GM21423 (cell line): ENCODE measurements around the gene CBX2.

ENCODE experiments used
- ATAC-seq: cut with Tn5 transposase; IDR thresholded peaks from one replicate; pipeline ENCODE4 v1.9.1; 2021; ENCODE audit warnings: mild to moderate bottlenecking, moderate library complexity; ENCODE audit not compliant: unreplicated experiment

The CBX2 gene

GRCh38 chr17:79811011-79811867 is 33.3 kb downstream of the CBX2 start:
- no peak for ATAC-seq

DNA sequence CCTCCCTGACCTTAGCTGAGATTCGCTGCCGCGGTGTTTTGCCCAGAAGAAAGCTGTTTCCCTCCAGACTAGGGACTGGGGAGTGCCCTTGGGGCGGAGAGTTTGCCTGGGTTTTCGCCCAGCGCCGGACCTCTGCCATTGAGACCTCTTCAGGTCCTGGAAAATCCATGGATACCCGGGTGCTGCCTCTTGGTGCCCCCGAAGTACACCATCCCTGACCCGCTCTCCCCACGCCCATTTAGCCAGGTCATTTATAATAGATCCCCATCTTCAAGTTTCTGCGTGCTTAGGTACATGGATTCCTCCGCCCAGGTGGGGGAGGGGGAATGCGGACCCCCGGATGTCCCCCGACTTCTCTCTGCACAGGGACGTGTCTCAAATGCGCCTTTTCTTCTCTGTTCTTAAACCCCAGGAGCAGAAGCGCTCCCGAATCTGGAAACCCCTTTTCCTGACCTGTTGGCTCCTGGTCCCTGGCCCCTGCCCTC is 34.0 kb downstream of the CBX2 start:
- no peak for ATAC-seq

DNA sequence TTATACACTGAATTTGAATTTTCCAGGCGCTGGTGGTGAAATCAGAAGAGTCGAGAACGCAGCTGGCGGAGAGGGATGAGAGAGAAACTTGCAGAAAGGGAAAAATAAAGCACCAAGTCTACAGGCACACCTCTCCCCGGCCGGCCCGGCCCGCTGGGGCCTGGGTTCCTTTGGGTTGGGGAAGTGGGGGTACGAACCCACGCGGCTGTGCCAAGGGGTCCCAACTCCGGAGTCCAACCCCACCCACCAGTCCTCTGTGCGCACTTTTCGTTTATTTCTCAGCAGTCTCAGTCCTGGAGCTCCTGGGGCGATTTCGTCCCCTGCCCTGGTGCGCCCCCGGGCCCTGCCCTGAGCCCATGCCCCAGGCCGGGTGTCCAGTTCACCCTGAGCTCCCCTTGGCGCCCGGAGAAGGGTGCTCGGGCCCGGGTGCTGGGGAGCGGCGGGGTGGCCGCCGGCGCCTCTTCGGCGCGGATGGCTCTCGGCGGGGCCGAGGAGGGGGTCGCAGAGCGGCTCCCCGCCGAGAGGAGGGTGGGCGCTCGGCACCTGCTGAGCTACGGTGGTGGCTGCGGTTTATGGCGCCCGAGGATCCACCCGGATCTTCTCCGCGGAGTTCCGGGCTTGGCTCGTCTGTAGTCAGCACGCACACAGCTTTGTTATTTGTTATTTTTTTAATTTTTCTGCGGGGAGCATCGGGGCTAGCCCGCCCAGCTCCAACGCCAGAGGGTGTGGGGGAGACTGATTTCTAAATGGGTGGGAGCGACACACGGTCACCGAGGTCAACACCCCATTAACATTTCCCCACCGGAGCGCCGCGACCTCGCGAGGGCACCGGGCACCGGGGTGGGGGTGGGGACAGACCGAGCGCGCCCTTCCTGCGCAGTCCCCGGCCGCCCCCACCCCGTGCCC is 34.7 kb downstream of the CBX2 start:
- ATAC-seq, result no peak

- ATAC-seq, result no peak
Observed at GRCh38 chr17:79813297-79814126, 35.6 kb downstream of the CBX2 start.

- no peak for ATAC-seq
Observed at GRCh38 chr17:79814127-79814973, 36.4 kb downstream of the CBX2 start.

DNA sequence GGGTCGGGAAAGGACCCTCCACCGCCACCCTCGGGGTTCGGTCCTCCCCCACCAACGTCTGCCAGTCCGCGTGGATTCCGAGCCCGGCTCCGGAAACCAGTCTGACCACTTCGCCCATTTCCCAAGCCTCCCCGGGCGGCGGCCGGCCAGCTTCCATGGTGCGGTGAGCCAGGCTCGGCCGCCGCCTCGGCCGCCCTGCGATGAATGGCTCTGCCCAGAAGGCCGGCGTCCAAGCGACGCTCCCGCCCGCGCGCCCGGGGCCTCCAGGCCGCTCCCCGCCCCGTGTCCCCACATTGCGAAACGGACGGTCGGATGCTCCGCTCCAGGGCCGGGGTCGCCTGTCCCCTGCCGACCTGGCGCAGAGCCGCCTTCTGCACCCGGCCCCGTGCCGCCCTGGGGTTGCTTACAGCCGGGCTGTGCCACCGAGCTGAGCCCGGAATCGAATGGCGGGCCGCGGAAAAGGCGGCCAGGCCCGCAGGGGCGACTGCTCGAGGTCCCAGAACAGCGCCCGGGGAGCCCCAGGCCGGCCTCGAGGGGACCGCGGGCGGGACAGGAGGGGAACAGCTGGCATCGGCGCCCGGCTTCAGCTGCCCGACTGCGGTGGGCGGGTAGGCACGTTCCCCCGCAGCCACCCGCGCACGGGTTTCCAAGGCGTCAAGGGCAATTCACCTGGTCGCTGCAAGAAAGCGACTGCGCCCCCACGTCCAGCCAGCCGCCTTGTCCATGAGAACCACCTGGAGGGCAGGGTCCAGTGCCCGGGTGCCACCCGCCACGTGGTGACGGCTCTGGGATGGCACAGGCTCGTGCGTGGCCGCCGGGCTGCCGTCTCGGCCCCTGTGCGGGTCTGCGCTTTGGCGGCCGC is 37.3 kb downstream of the CBX2 start:
- no peak for ATAC-seq

DNA sequence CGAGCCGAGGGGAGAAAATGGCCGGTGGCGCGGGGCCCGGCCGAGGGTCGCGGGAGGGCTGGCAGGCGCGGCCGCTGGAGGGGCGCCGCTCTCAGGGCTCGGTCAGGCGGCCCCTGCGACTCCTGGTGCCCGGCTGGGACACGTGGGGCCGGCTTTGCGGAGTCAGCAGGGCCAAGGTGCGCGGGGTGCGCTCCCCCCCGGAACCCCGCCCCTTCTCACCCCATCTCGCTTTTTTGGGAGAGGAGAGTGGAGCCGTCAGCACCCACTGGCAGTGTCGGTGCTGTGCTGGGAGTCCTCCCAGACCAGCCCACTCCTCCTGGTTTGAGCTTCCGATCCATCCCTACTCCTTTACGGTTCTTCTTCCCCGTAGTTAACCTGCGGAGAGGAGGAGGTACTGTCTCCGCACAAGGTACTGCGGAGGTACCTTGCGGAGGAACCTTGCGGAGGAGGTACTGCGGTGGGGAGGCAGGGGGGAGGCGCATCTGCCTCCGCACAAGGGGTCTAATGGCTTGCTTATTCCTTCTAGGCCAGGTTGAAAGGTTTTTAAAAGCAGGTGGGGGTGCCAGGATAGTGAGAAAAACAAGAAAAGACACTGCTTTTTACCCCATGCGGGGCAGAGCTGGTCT is 38.0 kb downstream of the CBX2 start:
- ATAC-seq, result no peak

DNA sequence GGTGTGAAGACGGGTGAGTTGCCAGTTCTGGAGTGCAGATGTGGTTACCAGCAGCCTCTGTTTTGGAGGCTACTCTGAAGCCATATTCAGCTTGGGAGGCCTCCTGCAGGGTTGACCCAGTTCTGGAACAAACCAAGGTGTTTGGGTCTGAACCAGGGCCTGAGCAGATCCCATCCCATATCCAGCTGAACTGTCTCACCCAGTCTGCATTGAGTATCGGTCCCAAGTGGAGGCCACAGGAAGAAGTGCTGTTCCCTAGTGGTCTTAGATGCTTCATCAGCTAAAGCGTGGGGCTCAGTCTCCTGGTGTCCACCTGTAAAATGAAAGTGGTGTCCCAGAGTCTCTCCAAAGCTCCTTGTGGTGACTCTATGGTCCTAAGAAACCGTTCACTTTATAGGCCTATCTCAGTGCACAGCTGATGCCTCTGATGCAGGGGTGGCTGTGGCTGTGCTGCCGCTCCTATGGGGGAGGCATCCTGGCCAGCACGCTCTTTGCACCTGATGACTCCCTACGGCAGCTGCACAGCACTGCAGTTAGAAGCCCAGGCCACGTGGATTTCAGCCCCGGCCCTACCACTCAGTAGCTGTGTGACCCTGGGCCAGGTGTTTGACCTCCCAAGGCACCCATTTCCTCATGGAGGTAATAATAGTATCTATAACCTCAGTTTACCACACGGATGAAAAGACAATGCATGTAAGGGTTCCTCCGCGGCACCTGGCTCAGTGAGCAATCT is 40.2 kb downstream of the CBX2 start:
- ATAC-seq, result no peak

DNA sequence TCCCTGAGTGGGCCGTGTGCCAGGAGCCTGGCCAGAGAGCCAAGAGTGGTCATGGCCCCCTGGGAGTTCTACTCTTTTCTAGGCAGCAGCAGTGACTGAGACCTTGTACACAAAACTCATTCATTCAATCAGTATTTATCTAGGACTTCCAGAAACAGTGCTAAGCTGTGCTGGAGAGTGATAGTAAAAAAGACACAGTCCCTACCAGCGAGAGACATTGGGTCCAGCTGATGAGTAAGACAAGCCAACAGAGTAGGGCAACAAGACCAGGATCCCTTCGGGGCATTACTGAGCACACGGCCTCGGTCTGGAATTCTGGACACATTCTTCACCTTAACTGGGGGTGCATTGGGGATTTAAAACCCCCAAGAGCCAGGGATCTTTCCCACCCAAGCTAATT is 41.1 kb downstream of the CBX2 start:
- ATAC-seq, result no peak

GRCh38 chr17:79819534-79820276 is 41.8 kb downstream of the CBX2 start:
- no peak for ATAC-seq

- ATAC-seq, result no peak
Observed at GRCh38 chr17:79820959-79821330, 43.0 kb downstream of the CBX2 start.

GRCh38 chr17:79821331-79822095 is 43.6 kb downstream of the CBX2 start:
- ATAC-seq, result no peak

GRCh38 chr17:79822583-79823124 is 44.7 kb downstream of the CBX2 start:
- no peak for ATAC-seq

- no peak for ATAC-seq
Observed at GRCh38 chr17:79824234-79824633, 46.3 kb downstream of the CBX2 start.

DNA sequence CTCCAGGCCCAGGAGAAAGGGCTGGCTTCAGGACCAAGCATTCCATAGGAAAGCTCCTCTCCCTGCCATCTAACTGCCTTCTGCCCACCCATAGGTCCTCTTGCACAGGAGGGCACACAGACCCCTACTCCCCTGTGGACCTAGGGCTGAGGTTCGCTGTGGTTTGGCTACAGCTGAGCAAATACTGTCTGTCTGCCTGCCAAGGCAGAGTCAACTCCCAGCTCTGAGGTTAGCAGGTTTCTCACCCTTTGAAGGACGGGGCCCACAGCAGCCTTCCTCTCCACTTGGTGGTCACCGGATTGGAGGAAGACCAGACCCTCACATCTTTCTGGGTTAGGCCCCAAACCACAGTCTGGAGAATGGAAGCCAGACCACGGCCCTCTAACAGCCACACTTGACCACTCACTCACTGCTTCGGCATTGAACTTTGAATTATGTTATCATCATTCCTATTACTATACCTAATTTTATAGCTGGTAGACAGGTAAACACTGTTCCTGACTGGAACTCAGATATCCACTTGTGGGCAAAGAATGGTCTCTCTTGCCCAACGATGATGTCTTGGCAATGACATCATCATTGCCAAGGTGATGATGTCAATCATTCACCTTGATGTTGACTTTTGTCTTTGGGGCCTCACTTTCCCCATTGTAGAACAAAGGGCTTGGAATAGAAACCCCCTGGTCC is 47.1 kb downstream of the CBX2 start:
- ATAC-seq, result no peak

GRCh38 chr17:79825580-79825921 is 47.6 kb downstream of the CBX2 start:
- no peak for ATAC-seq
